GM19099 (cell line): ENCODE data around the gene NCBP3.

Experiments used
- POLR2A ChIP-seq: IDR thresholded peaks from 3 replicates; pipeline ENCODE4 v1.6.1; 2011; ENCODE audit warnings: low read depth; ENCODE audit not compliant: insufficient read length; ENCODE audit errors: extremely low read depth

The NCBP3 gene

GRCh38 chr17:3887394-3887793, 41.3 kb upstream of the NCBP3 start:
- no peak for TF ChIP-seq POLR2A

DNA sequence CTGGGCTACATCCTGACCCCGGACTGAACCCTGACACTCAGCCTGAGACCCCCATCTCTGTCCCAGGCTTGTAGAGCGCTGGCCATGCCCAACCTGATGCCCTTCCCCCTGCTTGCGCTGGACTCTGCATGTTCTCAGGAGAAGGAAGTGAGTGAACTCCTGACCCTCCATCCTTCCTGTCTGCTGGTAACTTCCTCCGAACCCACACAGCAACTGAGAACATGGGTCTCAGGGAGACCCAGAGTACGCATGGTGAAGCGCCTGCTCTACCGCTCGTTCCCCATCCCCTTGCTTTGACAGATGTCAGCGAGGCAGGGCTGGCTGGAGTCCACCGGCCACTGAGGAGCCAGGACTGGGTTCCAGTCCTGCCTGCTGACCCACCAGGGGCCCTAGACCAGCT, 40.7 kb upstream of the NCBP3 start:
- no peak for TF ChIP-seq POLR2A

- no peak for TF ChIP-seq POLR2A
Measured at GRCh38 chr17:3885970-3886369, 39.9 kb upstream of the NCBP3 start.

DNA sequence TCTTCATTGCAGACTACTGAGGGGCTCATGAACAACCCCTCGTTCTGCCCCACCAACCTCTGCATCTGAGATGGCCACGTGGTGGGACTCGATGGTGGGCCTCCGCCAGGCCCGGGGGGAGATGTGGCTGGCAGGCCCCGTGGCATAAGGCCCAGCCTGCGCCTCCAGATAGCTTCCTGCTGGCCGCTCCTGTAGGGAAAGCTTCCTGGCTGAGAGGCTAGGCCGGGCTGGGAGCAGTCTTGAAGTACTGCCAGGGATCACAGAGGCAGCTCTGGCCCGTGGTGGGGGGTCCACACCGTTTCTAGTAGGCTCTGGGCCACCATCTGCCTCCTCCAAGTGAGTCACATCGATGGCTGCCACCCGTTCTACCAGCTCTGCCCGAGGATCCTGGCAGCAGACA, 39.2 kb upstream of the NCBP3 start:
- TF ChIP-seq POLR2A = no peak

GRCh38 chr17:3884188-3884587, 38.1 kb upstream of the NCBP3 start:
- no peak for TF ChIP-seq POLR2A

GRCh38 chr17:3882276-3882675, 36.2 kb upstream of the NCBP3 start:
- TF ChIP-seq POLR2A = no peak

- TF ChIP-seq POLR2A = no peak
Measured at GRCh38 chr17:3880983-3881382, 34.9 kb upstream of the NCBP3 start.

DNA sequence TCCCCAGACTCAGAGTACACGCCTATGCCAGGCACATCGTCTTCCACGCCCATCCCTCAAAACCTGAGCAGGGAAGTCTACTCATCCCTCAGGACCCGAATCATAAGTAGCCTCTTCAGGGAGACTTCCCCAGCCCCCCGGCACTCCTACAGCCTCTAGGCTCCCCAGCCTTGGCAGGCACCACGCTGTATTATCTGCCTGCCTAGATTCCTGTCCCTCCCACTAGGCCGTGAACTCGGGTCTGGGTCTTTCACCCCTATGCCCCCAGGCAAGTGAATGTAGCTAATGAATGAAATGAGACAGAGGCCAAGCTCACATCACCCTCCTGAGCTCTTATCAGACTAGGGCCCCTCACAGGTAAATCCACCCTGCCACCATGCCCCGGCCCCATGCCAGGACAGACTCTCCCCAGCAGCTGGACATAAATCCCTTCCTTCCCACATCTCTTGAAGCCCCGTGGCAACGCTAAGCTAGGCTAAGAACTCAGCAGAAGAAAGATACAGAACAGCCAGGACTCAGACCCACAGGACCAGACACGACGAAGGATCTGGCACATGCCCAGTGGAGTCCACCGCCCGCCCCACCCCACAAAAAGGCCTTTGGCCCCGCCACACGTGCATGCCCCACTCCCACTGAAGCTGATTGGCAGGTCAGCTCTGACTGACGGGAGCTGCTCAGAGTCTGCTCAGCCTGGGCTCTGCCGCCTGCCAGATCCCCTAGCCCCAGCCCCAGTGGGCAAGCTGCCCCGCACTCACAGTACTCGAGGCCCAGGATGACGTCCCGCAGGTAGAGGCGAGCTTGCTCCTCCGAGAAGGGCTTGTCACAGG, 33.8 kb upstream of the NCBP3 start:
- no peak for TF ChIP-seq POLR2A

DNA sequence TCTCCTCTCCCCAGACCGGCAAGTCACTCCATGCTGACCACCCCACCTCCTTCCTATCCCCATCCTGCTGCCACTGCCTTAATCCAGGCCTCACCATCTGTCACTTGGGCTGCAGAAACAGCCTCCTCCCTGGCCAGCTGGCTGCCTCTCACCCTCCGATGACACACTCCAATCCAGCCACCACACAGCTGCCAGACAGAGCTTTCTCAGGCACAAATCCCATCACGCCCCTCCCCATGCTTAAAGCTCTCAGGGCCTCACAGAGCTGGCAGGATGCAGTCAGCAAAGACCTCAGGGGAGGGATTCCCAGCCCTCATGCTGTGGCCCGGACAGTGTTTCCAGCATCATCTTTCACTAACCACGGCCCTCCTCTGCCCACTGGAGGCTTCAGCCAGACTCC, 33.1 kb upstream of the NCBP3 start:
- TF ChIP-seq POLR2A = no peak

GRCh38 chr17:3877220-3877619, 31.2 kb upstream of the NCBP3 start:
- no peak for TF ChIP-seq POLR2A

DNA sequence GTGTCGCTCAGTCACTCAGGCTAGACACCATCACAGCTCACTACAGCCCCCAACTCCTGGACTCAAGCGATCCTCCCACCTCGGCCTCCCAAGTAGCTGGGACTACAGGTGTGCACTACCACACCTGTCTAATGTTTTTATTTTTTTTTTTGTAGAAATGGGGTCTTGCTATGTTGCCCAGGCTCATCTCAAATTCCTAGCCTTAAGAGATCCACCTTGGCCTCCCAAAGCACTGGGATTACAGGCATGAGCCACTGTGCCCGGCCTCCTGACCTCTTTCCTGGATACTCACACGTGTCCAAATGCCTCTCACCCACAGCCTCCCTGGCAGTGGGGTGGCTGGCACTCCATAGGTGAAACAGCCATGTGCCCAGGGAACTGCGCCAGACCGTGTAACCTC, 29.3 kb upstream of the NCBP3 start:
- TF ChIP-seq POLR2A = no peak

DNA sequence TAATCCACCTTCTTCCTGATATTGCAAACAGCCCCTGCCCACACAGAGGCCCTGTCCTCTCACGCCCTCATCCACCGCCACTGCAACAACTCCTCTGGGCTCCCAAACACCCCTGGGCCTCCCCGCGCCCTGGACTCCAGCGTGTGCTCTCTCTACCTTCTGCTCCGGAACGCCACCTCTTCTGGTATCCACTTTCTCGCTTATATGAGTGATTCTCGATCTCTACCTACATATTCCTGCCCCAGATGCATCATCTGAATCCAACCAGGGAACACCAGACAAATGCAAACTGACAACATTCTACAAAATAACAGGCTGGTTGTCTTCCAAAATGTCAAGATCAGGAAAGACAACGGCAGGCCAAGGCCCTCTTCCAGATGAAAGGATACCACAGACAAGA, 27.8 kb upstream of the NCBP3 start:
- TF ChIP-seq POLR2A = no peak

DNA sequence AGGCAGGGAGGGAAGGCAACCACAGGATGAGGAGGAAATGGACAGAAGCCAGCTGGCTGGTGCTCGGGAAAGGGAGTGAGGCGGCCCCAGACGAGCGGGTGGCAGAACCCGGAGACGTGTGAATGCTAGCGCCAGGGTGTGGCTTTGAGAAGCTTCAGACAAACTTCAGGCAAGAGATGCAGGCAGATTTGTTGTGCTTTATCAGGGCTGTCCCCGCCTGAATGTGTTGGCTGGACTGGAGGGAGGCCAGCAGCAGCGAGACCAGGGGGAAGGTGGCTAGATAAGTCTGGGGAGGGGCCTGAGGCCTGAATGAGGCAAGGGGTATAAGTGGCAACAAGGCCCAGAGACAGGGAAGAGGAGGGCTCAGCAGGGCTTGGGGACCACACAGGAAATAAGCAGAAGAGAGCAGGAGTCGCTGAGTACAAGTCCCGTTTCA, 24.8 kb upstream of the NCBP3 start:
- TF ChIP-seq POLR2A = no peak

DNA sequence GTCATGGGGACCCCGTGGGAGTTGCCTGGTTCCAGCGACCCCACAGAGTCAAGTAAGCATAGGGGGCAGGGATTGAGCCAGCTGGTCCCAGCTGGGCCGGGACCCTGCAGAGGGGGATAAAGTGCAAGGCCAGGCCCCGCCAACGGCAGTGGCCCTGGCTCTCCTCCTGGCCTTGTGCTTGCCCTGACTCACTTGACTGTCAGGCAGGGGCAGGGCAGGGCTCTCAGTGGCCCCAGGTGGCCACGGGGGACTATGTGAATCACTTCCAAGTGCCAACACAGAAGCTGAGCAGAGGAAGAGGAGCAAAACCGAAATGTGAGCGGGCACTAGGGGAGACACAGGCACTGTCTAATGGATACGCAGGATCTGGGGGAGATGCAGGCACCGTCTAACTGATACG, 21.6 kb upstream of the NCBP3 start:
- TF ChIP-seq POLR2A = no peak

- TF ChIP-seq POLR2A = no peak
Measured at GRCh38 chr17:3867106-3867505, 21.1 kb upstream of the NCBP3 start.

DNA sequence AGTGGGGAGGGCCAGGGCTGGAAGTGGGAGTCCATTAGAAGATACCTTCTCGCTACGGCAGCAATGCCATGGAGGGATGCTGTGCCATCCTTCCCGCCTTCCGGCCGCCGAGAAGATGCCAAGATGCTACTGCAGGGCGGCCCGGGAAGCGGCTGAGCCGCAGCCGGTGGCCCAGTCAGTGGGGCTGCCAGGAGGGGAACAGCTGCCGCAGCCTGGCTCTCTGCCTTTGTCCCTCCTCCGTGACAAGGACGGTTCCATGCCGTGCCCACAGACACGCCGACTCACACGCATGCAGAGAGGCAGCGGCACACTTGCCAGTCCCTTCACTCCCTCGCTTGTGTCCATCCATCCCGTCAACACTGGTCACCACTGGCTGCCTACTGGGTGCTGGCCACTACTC, 20.2 kb upstream of the NCBP3 start:
- no peak for TF ChIP-seq POLR2A

DNA sequence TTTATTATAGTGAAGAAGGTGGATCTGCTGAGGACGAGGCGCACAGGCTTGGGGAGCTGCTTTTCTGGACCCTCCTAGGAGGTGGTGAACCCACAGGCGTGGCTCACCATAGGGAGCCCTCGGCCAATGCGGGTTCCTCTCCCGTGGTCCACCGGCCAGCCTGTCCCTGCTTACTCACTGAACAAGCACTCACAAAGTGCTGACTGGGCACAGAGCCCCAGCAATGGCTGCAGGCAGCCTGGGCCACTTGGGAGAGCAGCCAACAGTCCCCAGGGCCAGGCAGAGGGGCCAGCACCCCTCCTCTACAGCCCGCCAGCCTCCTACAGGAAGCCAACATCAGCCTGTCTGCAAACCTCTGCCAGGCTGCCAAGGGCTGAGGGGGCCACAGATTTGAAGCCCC, 19.1 kb upstream of the NCBP3 start:
- no peak for TF ChIP-seq POLR2A
